Astrocyte (in vitro differentiated cells and primary cell): ENCODE measurements around the gene CDH23. TPM values are rescaled to one million over a fixed set of nuclear protein-coding genes. Genes with fewer than 3 reads are reported as not detected.

Experiments
- DNase-seq: peaks from one replicate; pipeline ENCODE4 v3.0.0-alpha.2; 2010; ENCODE audit warnings: low read depth
- FAIRE-seq: peaks from 2 replicates; lab custom pipeline; 2011; peaks lifted over from hg19 to GRCh38; lab: Jason Lieb, UNC
- H2AFZ ChIP-seq: 2 replicates; pipeline ENCODE4 v1.6.0; 2012; ENCODE audit warnings: low read depth, low read length, inconsistent platforms
- H3K27ac ChIP-seq: 2 replicates; pipeline ENCODE4 v1.5.1; 2011; ENCODE audit warnings: low read depth, low read length, inconsistent platforms
- H3K27me3 ChIP-seq: 2 replicates; pipeline ENCODE4 v1.6.0; 2011; ENCODE audit warnings: low read length, inconsistent platforms; ENCODE audit not compliant: insufficient read depth
- H3K36me3 ChIP-seq: 2 replicates; pipeline ENCODE4 v1.5.1; 2011; ENCODE audit warnings: low read length, inconsistent platforms; ENCODE audit not compliant: insufficient read depth
- H3K4me1 ChIP-seq: 2 replicates; pipeline ENCODE4 v1.5.1; 2011; ENCODE audit warnings: low read length, inconsistent platforms; ENCODE audit not compliant: insufficient read depth
- H3K4me2 ChIP-seq: 2 replicates; pipeline ENCODE4 v1.6.0; 2012; ENCODE audit warnings: low read length, inconsistent platforms
- H3K4me3 ChIP-seq: 2 replicates; pipeline ENCODE4 v1.5.1; 2011; ENCODE audit warnings: low read depth, mild to moderate bottlenecking, low read length, inconsistent platforms; ENCODE audit not compliant: insufficient read depth
- H3K79me2 ChIP-seq: 2 replicates; pipeline ENCODE4 v1.6.0; 2012; ENCODE audit warnings: mild to moderate bottlenecking, low read length, inconsistent platforms; ENCODE audit not compliant: insufficient read depth
- H3K9ac ChIP-seq: 2 replicates; pipeline ENCODE4 v1.6.0; 2012; ENCODE audit warnings: mild to moderate bottlenecking, low read length, inconsistent platforms
- H3K9me3 ChIP-seq: 2 replicates; pipeline ENCODE4 v1.5.1; 2012; ENCODE audit warnings: low read depth, mild to moderate bottlenecking, low read length, inconsistent platforms; ENCODE audit not compliant: insufficient read depth
- H4K20me1 ChIP-seq: 2 replicates; pipeline ENCODE4 v1.6.0; 2012; ENCODE audit warnings: low read length, inconsistent platforms; ENCODE audit not compliant: insufficient read depth
- H3K27ac Mint-ChIP-seq: one replicate; pipeline ENCODE4 v1.8.0; 2021; ENCODE audit warnings: mild to moderate bottlenecking, mixed read lengths; ENCODE audit not compliant: unreplicated experiment
- H3K27me3 Mint-ChIP-seq: one replicate; pipeline ENCODE4 v1.8.0; 2021; ENCODE audit warnings: low read depth, mixed read lengths; ENCODE audit not compliant: unreplicated experiment
- H3K36me3 Mint-ChIP-seq: one replicate; pipeline ENCODE4 v1.8.0; 2021; ENCODE audit warnings: low read depth, mixed read lengths; ENCODE audit not compliant: unreplicated experiment
- H3K4me1 Mint-ChIP-seq: one replicate; pipeline ENCODE4 v1.8.0; 2021; ENCODE audit warnings: low read depth, mixed read lengths; ENCODE audit not compliant: unreplicated experiment
- H3K4me3 Mint-ChIP-seq: one replicate; pipeline ENCODE4 v1.8.0; 2021; ENCODE audit warnings: mild to moderate bottlenecking, moderate library complexity, mixed read lengths; ENCODE audit not compliant: unreplicated experiment
- H3K9me3 Mint-ChIP-seq: one replicate; pipeline ENCODE4 v1.8.0; 2021; ENCODE audit warnings: mild to moderate bottlenecking, mixed read lengths; ENCODE audit not compliant: unreplicated experiment
- CTCF ChIP-seq: IDR thresholded peaks from 2 replicates; pipeline ENCODE4 v1.5.1; 2011; ENCODE audit warnings: low read depth, mild to moderate bottlenecking, inconsistent platforms, low read length, moderate library complexity; ENCODE audit not compliant: insufficient read depth
- EZH2 ChIP-seq: IDR thresholded peaks from 2 replicates; pipeline ENCODE4 v1.6.1; 2012; ENCODE audit warnings: mild to moderate bottlenecking, low read length, inconsistent platforms; ENCODE audit not compliant: insufficient read depth
- total RNA-seq: library from RNA; stranded (reverse); gene quantifications from 2 replicates; pipeline ENCODE4 v1.2.1, GENCODE V29; 2021

Gene CDH23
- total RNA-seq, 1 donor from 2014 or later = not detected

- Histone ChIP-seq H3K27ac (peak overlapping the region; percentile 25), H2AFZ (no peak overlapping the region), H3K9ac (peak overlapping the region; percentile 17), H3K36me3 (no peaks in the 10 kb centered on the region), H3K9me3 (no peaks in the 10 kb centered on the region), H3K4me1 (peaks cover 56% of the 10 kb centered on the region), H3K27me3 (no peaks in the 10 kb centered on the region), H3K79me2 (peaks cover 96% of the 10 kb centered on the region), H4K20me1 (peaks cover 97% of the 10 kb centered on the region), H3K4me3 (no peak overlapping the region), H3K4me2 (peak overlapping the region; percentile 52)
- H3K4me3 Mint-ChIP-seq = no peak overlapping the region
- H3K36me3 Mint-ChIP-seq = no peaks in the 10 kb centered on the region
- peaks cover 53% of the 10 kb centered on the region for H3K4me1 Mint-ChIP-seq
- H3K9me3 Mint-ChIP-seq = no peaks in the 10 kb centered on the region
- DNase-seq (peak; percentile 98), FAIRE-seq (no peak)
- TF ChIP-seq CTCF (no peak), EZH2 (no peak)
- no peaks in the 10 kb centered on the region for H3K27me3 Mint-ChIP-seq
- peak overlapping the region; percentile 83 for H3K27ac Mint-ChIP-seq
These were observed 443.6 kb downstream of the CDH23 start for GRCh38 chr10:71840177-71840957.

- H3K27me3 Mint-ChIP-seq = no peaks in the 10 kb centered on the region
- no peaks in the 10 kb centered on the region for H3K36me3 ChIP-seq
- peaks cover 97% of the 10 kb centered on the region for H4K20me1 ChIP-seq
- peaks cover 48% of the 10 kb centered on the region for H3K4me1 Mint-ChIP-seq
- no peak for TF ChIP-seq CTCF
- H3K9me3 Mint-ChIP-seq = no peaks in the 10 kb centered on the region
- H3K4me1 ChIP-seq = peaks cover 50% of the 10 kb centered on the region
- H3K9me3 ChIP-seq = no peaks in the 10 kb centered on the region
- FAIRE-seq (no peak), DNase-seq (no peak)
- H2AFZ ChIP-seq = no peak overlapping the region
- no peak overlapping the region for H3K4me3 ChIP-seq
- H3K27ac ChIP-seq = no peak overlapping the region
- no peak overlapping the region for H3K4me3 Mint-ChIP-seq
- peak overlapping the region; percentile 1 for H3K9ac ChIP-seq
- H3K79me2 ChIP-seq = peaks cover 96% of the 10 kb centered on the region
- H3K36me3 Mint-ChIP-seq = no peaks in the 10 kb centered on the region
- H3K27me3 ChIP-seq = no peaks in the 10 kb centered on the region
- H3K4me2 ChIP-seq = peak overlapping the region; percentile 52
- peak overlapping the region; percentile 83 for H3K27ac Mint-ChIP-seq
These were observed 444.2 kb downstream of the CDH23 start for GRCh38 chr10:71840958-71841335.

- H3K4me1 ChIP-seq = peaks cover 36% of the 10 kb centered on the region
- no peak overlapping the region for H3K9ac ChIP-seq
- H2AFZ ChIP-seq = no peak overlapping the region
- Mint-ChIP-seq H3K9me3 (no peaks in the 10 kb centered on the region), H3K4me3 (no peak overlapping the region), H3K4me1 (peaks cover 36% of the 10 kb centered on the region), H3K27me3 (no peaks in the 10 kb centered on the region), H3K27ac (no peak overlapping the region), H3K36me3 (peaks cover 4% of the 10 kb centered on the region)
- peaks cover 96% of the 10 kb centered on the region for H3K79me2 ChIP-seq
- no peaks in the 10 kb centered on the region for H3K36me3 ChIP-seq
- no peak overlapping the region for H3K4me2 ChIP-seq
- H3K27me3 ChIP-seq = no peaks in the 10 kb centered on the region
- H3K9me3 ChIP-seq = no peaks in the 10 kb centered on the region
- H4K20me1 ChIP-seq = peaks cover 97% of the 10 kb centered on the region
- DNase-seq (no peak), FAIRE-seq (no peak)
- no peak overlapping the region for H3K4me3 ChIP-seq
- TF ChIP-seq CTCF (no peak), EZH2 (no peak)
- no peak overlapping the region for H3K27ac ChIP-seq
These were observed 445.7 kb downstream of the CDH23 start for GRCh38 chr10:71842422-71842821.
